Endothelial cell (in vitro differentiated cells): ENCODE measurements around the gene SMAD6. TPM values are rescaled to one million over a fixed set of nuclear protein-coding genes. Genes with fewer than 3 reads are reported as not detected.

Source experiments
- DNase-seq: peaks from one replicate; pipeline ENCODE4 v3.0.0; 2021; ENCODE audit warnings: low spot score
- H3K27ac Mint-ChIP-seq: one replicate; pipeline ENCODE4 v1.8.0; 2021; ENCODE audit warnings: mixed read lengths, inconsistent platforms; ENCODE audit not compliant: unreplicated experiment
- H3K27me3 Mint-ChIP-seq: one replicate; pipeline ENCODE4 v1.8.0; 2021; ENCODE audit warnings: mild to moderate bottlenecking, moderate library complexity, mixed read lengths, inconsistent platforms; ENCODE audit not compliant: unreplicated experiment
- H3K36me3 Mint-ChIP-seq: one replicate; pipeline ENCODE4 v1.8.0; 2021; ENCODE audit warnings: mild to moderate bottlenecking, low read depth, mixed read lengths, inconsistent platforms; ENCODE audit not compliant: unreplicated experiment
- H3K4me1 Mint-ChIP-seq: one replicate; pipeline ENCODE4 v1.8.0; 2021; ENCODE audit warnings: mild to moderate bottlenecking, mixed read lengths, inconsistent platforms; ENCODE audit not compliant: unreplicated experiment
- H3K4me3 Mint-ChIP-seq: one replicate; pipeline ENCODE4 v1.8.0; 2021; ENCODE audit warnings: mild to moderate bottlenecking, mixed read lengths, inconsistent platforms; ENCODE audit not compliant: unreplicated experiment
- H3K9me3 Mint-ChIP-seq: one replicate; pipeline ENCODE4 v1.8.0; 2021; ENCODE audit warnings: mixed read lengths, inconsistent platforms; ENCODE audit not compliant: unreplicated experiment
- CTCF ChIP-seq: fragments of 200-600 bp; sonication (generic); IDR thresholded peaks from one replicate; pipeline ENCODE4 v1.5.0; 2021; ENCODE audit warnings: antibody characterized with exemption; ENCODE audit not compliant: unreplicated experiment
- total RNA-seq: library from RNA; stranded (reverse); fragmentation: NEBNext Ultra II Directional; extraction: Animal tissue kit (Norgen Biotek cat#: 25700); gene quantifications from one replicate; pipeline ENCODE4 v1.2.1, GENCODE V29; 2021; ENCODE audit not compliant: unreplicated experiment

SMAD6 gene
- total RNA-seq, 1 donor from 2014 or later, result 21.3 TPM

- H3K9me3 Mint-ChIP-seq, result no peaks in the 10 kb centered on the region
- DNase-seq, result no peak
- no peak for TF ChIP-seq CTCF
- H3K4me3 Mint-ChIP-seq, result no peak overlapping the region
- H3K36me3 Mint-ChIP-seq, result no peaks in the 10 kb centered on the region
- H3K27me3 Mint-ChIP-seq, result no peaks in the 10 kb centered on the region
- no peak overlapping the region for H3K27ac Mint-ChIP-seq
- H3K4me1 Mint-ChIP-seq, result peaks cover 13% of the 10 kb centered on the region
Observed at GRCh38 chr15:66798426-66799061, 96.5 kb downstream of the SMAD6 start.

- Mint-ChIP-seq H3K27ac (no peak overlapping the region), H3K36me3 (no peaks in the 10 kb centered on the region), H3K4me1 (peaks cover 13% of the 10 kb centered on the region), H3K27me3 (no peaks in the 10 kb centered on the region), H3K9me3 (no peaks in the 10 kb centered on the region), H3K4me3 (no peak overlapping the region)
- no peak for DNase-seq
- no peak for TF ChIP-seq CTCF
Observed at GRCh38 chr15:66799242-66799641, 97.2 kb downstream of the SMAD6 start.

GRCh38 chr15:66800584-66801235, 98.7 kb downstream of the SMAD6 start:
- no peak for TF ChIP-seq CTCF
- DNase-seq, result no peak
- Mint-ChIP-seq H3K27me3 (no peaks in the 10 kb centered on the region), H3K9me3 (no peaks in the 10 kb centered on the region), H3K36me3 (no peaks in the 10 kb centered on the region), H3K4me3 (no peak overlapping the region), H3K27ac (peak overlapping the region; percentile 65), H3K4me1 (peaks cover 13% of the 10 kb centered on the region)

- Mint-ChIP-seq H3K27ac (peak overlapping the region; percentile 65), H3K4me1 (peaks cover 13% of the 10 kb centered on the region), H3K27me3 (no peaks in the 10 kb centered on the region), H3K9me3 (no peaks in the 10 kb centered on the region), H3K36me3 (no peaks in the 10 kb centered on the region), H3K4me3 (no peak overlapping the region)
- TF ChIP-seq CTCF, result no peak
- no peak for DNase-seq
Observed at GRCh38 chr15:66801266-66801665, 99.2 kb downstream of the SMAD6 start.
